ENCODE measurements around the gene SLC35G2.

GRCh38 chr3:136772709-136773108 is 46.2 kb upstream of the SLC35G2 start:
- TF ChIP-seq POLR2AphosphoS5 (IDR thresholded peaks at IDR 0.05; ENCODE audit: borderline replicate concordance, low read depth, low read length) (no peak), EZH2 (IDR thresholded peaks at IDR 0.05) (no peak), FOXP2 (optimal IDR thresholded peaks at IDR 0.05; ENCODE audit: control extremely low read depth, extremely low read length, insufficient read depth) (no peak)
